GM12891 (cell line): Measurements from ENCODE around the gene NECAB2.

Source experiments
- POLR2A ChIP-seq: IDR thresholded peaks from 2 replicates; pipeline ENCODE4 v1.6.1; 2011; ENCODE audit warnings: low read depth, low read length, control low read depth
- POLR2AphosphoS5 ChIP-seq: IDR thresholded peaks from 2 replicates; pipeline ENCODE4 v1.6.1; 2011; ENCODE audit warnings: low read depth, low read length, control low read depth
- POU2F2 ChIP-seq: IDR thresholded peaks from 2 replicates; pipeline ENCODE4 v1.6.1; 2011; ENCODE audit warnings: low read depth, mild to moderate bottlenecking, control low read depth, low read length, moderate library complexity
- TAF1 ChIP-seq: IDR thresholded peaks from 2 replicates; pipeline ENCODE4 v1.6.1; 2011; ENCODE audit warnings: low read depth, low read length, control low read depth

GRCh38 chr16:83935005-83935857, 32.8 kb upstream of the NECAB2 start:
- no peak for TF ChIP-seq POLR2A
- no peak for TF ChIP-seq POU2F2
- no peak for TF ChIP-seq POLR2AphosphoS5
- TF ChIP-seq TAF1, result no peak
